SU-DHL-6 (cell line): ENCODE data around the gene SLC25A44.
A peak's percentile ranks its signal among the peaks of the same experiment; 100 is the strongest.

Experiments
- H2AFZ ChIP-seq: fragments of 200-600 bp; sonication (generic); 2 replicates; pipeline ENCODE4 v1.6.1; 2014; ENCODE audit warnings: low read depth, mild to moderate bottlenecking, moderate library complexity, mixed read lengths, antibody characterized with exemption, low read length; ENCODE audit not compliant: severe bottlenecking
- H3F3A ChIP-seq: fragments of 200-600 bp; shearing (Covaris generic); 2 replicates; pipeline ENCODE4 v1.6.0; 2016; ENCODE audit warnings: antibody characterized with exemption, mild to moderate bottlenecking; ENCODE audit not compliant: insufficient read depth
- H3K27ac ChIP-seq: fragments of 200-600 bp; sonication (generic); 2 replicates; pipeline ENCODE4 v1.5.1; 2016; ENCODE audit warnings: low read depth, mild to moderate bottlenecking, low read length, moderate library complexity, mixed read lengths
- H3K27me3 ChIP-seq: fragments of 200-600 bp; sonication (generic), shearing (Covaris generic); 2 replicates; pipeline ENCODE4 v1.6.0; 2014; ENCODE audit warnings: mild to moderate bottlenecking, low read length
- H3K36me3 ChIP-seq: fragments of 200-600 bp; sonication (generic); 2 replicates; pipeline ENCODE4 v1.6.1; 2014; ENCODE audit warnings: mild to moderate bottlenecking, low read length, mixed read lengths
- H3K4me2 ChIP-seq: fragments of 300-600, 200-600 bp; shearing (Covaris generic), sonication (generic); 2 replicates; pipeline ENCODE4 v1.6.0; 2014; ENCODE audit warnings: low read length, low read depth, mild to moderate bottlenecking; ENCODE audit not compliant: poor library complexity, severe bottlenecking
- H3K4me3 ChIP-seq: fragments of 200-600 bp; sonication (generic); 2 replicates; pipeline ENCODE4 v1.5.1; 2014; ENCODE audit warnings: antibody characterized with exemption, low read length, mild to moderate bottlenecking, mixed read lengths; ENCODE audit not compliant: insufficient read depth, poor library complexity, severe bottlenecking
- H3K79me2 ChIP-seq: fragments of 200-600 bp; sonication (generic); 2 replicates; pipeline ENCODE4 v1.6.1; 2014; ENCODE audit warnings: mild to moderate bottlenecking, low read length, moderate library complexity; ENCODE audit not compliant: insufficient read depth
- H3K9ac ChIP-seq: fragments of 200-600 bp; sonication (generic); 2 replicates; pipeline ENCODE4 v1.7.0; 2014; ENCODE audit warnings: mild to moderate bottlenecking, low read length
- H3K9me2 ChIP-seq: fragments of 200-600 bp; sonication (generic); replicated peaks from 2 replicates; pipeline ENCODE4 v1.6.1; 2014; ENCODE audit warnings: low read length; ENCODE audit not compliant: insufficient read depth
- H3K9me3 ChIP-seq: fragments of 200-600 bp; sonication (generic); 2 replicates; pipeline ENCODE4 v1.6.1; 2014; ENCODE audit warnings: low read length, mixed read lengths; ENCODE audit not compliant: insufficient read depth
- H4K20me1 ChIP-seq: fragments of 200-600 bp; sonication (generic); 2 replicates; pipeline ENCODE4 v1.6.1; 2014; ENCODE audit warnings: low read depth, mild to moderate bottlenecking, antibody characterized with exemption, low read length, moderate library complexity, mixed read lengths
- CTCF ChIP-seq: fragments of 200-600 bp; sonication (generic); IDR thresholded peaks from one replicate; pipeline ENCODE4 v1.5.1; 2017; ENCODE audit warnings: antibody characterized with exemption, mild to moderate bottlenecking, low read length, moderate library complexity; ENCODE audit not compliant: insufficient read depth, poor library complexity, severe bottlenecking
- EZH2phosphoT487 ChIP-seq: fragments of 200-600 bp; sonication (generic), shearing (Covaris generic); conservative IDR thresholded peaks from 2 replicates; pipeline ENCODE4 v1.6.1; 2018; ENCODE audit warnings: mild to moderate bottlenecking, antibody characterized with exemption, low read length, moderate library complexity, mixed read lengths

The SLC25A44 gene

DNA sequence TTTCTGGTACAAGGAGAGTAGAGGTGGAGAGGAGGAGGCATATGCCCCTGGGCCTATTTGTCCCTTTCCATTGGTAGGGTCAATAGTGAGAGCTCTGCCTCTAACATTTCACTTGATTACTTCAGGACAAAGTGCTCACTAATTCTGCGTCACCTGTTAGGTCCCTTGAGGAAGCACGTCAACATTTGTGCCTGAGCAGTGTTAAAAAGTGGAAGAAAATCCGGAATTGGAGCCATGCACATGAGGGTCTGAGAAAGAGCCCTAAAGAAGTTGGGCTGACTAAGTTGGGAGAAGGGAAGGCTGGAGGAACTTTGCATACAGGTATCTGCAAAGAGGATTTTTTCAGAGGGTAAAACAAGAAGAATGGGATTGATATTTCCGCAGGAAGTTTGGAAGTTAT, 1.9 kb downstream of the SLC25A44 start:
- H3K36me3 ChIP-seq, result no peaks in the 10 kb centered on the region
- H2AFZ ChIP-seq, result no peak overlapping the region
- H4K20me1 ChIP-seq, result no peaks in the 10 kb centered on the region
- H3K79me2 ChIP-seq, result peaks cover 56% of the 10 kb centered on the region
- peak overlapping the region; percentile 16 for H3K4me2 ChIP-seq
- H3K9me2 ChIP-seq, result no peaks in the 10 kb centered on the region
- H3K9me3 ChIP-seq, result no peaks in the 10 kb centered on the region
- no peak overlapping the region for H3K9ac ChIP-seq
- TF ChIP-seq EZH2phosphoT487 (no peak), CTCF (no peak)
- peaks cover 11% of the 10 kb centered on the region for H3F3A ChIP-seq
- H3K27ac ChIP-seq, result no peak overlapping the region
- no peak overlapping the region for H3K4me3 ChIP-seq
- H3K27me3 ChIP-seq, result no peaks in the 10 kb centered on the region

DNA sequence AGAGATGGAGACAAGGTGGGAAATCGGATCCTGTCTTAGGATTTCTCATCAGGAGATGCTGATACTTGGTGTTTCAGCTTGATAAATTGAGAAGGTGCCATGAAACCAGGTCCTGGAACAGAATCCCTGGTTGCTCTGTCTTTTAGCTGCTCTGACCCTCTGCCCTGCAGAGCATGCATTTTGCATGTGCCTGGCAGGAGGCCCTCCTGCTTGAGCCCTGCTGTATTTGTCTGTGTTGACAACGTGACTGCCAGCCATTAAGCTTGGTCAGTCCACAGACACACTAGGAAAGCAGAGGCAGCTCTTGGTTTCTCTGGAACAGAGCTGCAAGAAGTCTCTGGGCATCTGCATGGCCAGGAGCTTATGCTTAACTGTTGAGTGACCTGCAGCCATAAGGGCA, 2.5 kb downstream of the SLC25A44 start:
- Histone ChIP-seq H4K20me1 (no peaks in the 10 kb centered on the region), H2AFZ (no peak overlapping the region), H3K4me2 (no peak overlapping the region), H3F3A (peaks cover 9% of the 10 kb centered on the region), H3K9me2 (no peaks in the 10 kb centered on the region), H3K27me3 (no peaks in the 10 kb centered on the region), H3K9ac (no peak overlapping the region), H3K4me3 (no peak overlapping the region), H3K79me2 (peaks cover 58% of the 10 kb centered on the region), H3K27ac (no peak overlapping the region), H3K9me3 (no peaks in the 10 kb centered on the region), H3K36me3 (no peaks in the 10 kb centered on the region)
- TF ChIP-seq CTCF, result no peak
- TF ChIP-seq EZH2phosphoT487, result no peak

DNA sequence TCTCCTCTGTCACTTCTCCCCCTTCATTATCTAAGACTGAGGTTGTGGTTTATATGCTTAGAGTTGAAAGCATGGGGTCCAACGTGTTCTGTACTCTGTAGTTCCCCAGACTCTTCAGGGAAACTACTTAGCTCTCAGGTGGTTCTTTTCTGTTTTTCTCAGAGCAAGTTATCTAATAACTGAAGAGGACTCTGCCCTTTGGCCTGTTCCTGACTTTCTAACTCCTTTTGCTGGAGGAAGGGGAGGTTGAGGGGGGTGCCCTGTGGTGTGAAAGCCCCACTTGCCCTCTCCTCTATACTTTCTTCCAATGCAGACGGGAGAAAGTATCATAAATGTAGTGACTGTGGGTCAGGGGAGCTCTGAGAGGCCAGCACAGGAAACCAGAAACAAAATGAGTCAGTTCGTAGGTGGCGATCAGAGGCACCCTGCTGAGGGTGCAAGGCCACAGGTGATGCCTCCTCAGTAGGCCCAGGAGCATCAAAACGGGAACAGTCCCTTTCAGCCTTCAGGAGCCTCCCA, 5.0 kb downstream of the SLC25A44 start:
- Histone ChIP-seq H3K36me3 (no peaks in the 10 kb centered on the region), H3K4me3 (no peak overlapping the region), H3K9me3 (no peaks in the 10 kb centered on the region), H4K20me1 (no peaks in the 10 kb centered on the region), H3K9me2 (no peaks in the 10 kb centered on the region), H3K27me3 (no peaks in the 10 kb centered on the region), H3K9ac (no peak overlapping the region), H2AFZ (no peak overlapping the region), H3K27ac (no peak overlapping the region), H3F3A (no peaks in the 10 kb centered on the region), H3K79me2 (peaks cover 75% of the 10 kb centered on the region), H3K4me2 (no peak overlapping the region)
- no peak for TF ChIP-seq EZH2phosphoT487
- TF ChIP-seq CTCF, result no peak

DNA sequence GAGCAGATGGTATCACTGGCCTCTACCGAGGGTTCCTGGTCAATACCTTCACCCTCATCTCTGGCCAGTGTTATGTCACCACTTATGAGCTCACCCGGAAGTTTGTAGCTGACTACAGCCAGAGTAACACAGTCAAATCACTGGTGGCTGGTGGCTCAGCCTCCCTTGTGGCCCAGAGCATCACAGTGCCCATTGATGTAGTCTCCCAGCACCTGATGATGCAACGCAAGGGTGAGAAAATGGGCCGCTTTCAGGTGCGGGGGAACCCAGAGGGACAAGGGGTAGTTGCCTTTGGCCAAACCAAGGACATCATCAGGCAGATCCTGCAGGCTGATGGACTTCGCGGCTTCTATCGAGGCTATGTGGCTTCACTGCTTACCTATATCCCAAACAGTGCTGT, 6.1 kb downstream of the SLC25A44 start:
- Histone ChIP-seq H3K36me3 (no peaks in the 10 kb centered on the region), H3K79me2 (peaks cover 72% of the 10 kb centered on the region), H3K4me3 (no peak overlapping the region), H3K9me2 (no peaks in the 10 kb centered on the region), H3K27ac (no peak overlapping the region), H2AFZ (no peak overlapping the region), H3F3A (no peaks in the 10 kb centered on the region), H3K9ac (no peak overlapping the region), H3K9me3 (no peaks in the 10 kb centered on the region), H3K27me3 (no peaks in the 10 kb centered on the region), H4K20me1 (no peaks in the 10 kb centered on the region), H3K4me2 (no peak overlapping the region)
- TF ChIP-seq CTCF, result no peak
- no peak for TF ChIP-seq EZH2phosphoT487
